Stimulated activated CD4-positive, alpha-beta T cell treated with anti-CD3 and anti-CD28 coated beads, Interleukin-12 subunit alpha, Interleukin-12 subunit beta, amount 100 ng/mL, for 24 hours (primary cell): Measurements from ENCODE around the gene ZNF616.

Experiments used
- DNase-seq, 2 experiments: peaks; one replicate each; pipeline ENCODE4 v3.0.0-alpha.2; 2020; ENCODE audit warnings: low read depth in 2 of 2

Gene ZNF616

GRCh38 chr19:52139252-52140031 is at the start of gene ZNF616:
Gene ZNF616, minus strand, starts transcription at chr19:52139938. Its CDS starts 9,426 bp downstream, at chr19:52130512.
- peak; percentile 95 to 96 for DNase-seq

GRCh38 chr19:52188822-52189734 is 49.3 kb upstream of the ZNF616 start:
- no peak for DNase-seq

GRCh38 chr19:52187407-52187806 is 47.7 kb upstream of the ZNF616 start:
- DNase-seq: no peak

- DNase-seq: no peak
Observed at GRCh38 chr19:52176574-52176973, 36.8 kb upstream of the ZNF616 start.

GRCh38 chr19:52172347-52172746 is 32.6 kb upstream of the ZNF616 start:
- DNase-seq: no peak

- DNase-seq: peak; percentile 71 to 87
Observed at GRCh38 chr19:52171321-52172169, 31.8 kb upstream of the ZNF616 start, which contains the start of gene ZNF836. Gene ZNF836, minus strand, starts transcription at chr19:52171621. Its CDS starts 3,549 bp downstream, at chr19:52168072.

GRCh38 chr19:52170863-52171320 is 31.2 kb upstream of the ZNF616 start:
- DNase-seq: no peak

GRCh38 chr19:52170304-52170703 is 30.6 kb upstream of the ZNF616 start:
- DNase-seq: no peak

GRCh38 chr19:52155596-52156359 is 16.0 kb upstream of the ZNF616 start:
- no peak for DNase-seq

GRCh38 chr19:52148256-52148655 is 8.5 kb upstream of the ZNF616 start:
- DNase-seq: no peak

- no peak for DNase-seq
Observed at GRCh38 chr19:52142001-52142595, 2.4 kb upstream of the ZNF616 start.

- no peak for DNase-seq
Observed at GRCh38 chr19:52141203-52141602, 1.5 kb upstream of the ZNF616 start.

GRCh38 chr19:52140032-52140710 is 433 bp upstream of the ZNF616 start:
- no peak for DNase-seq

GRCh38 chr19:52138983-52139251 is 821 bp downstream of the ZNF616 start:
- no peak for DNase-seq

GRCh38 chr19:52138278-52138982 is 1.3 kb downstream of the ZNF616 start:
- peak; percentile 1 to 16 for DNase-seq

- no peak for DNase-seq
Observed at GRCh38 chr19:52120286-52120685, 19.5 kb downstream of the ZNF616 start.

- DNase-seq: no peak
Observed at GRCh38 chr19:52115526-52116053, 24.1 kb downstream of the ZNF616 start.

GRCh38 chr19:52114691-52115090 is 25.0 kb downstream of the ZNF616 start:
- no peak for DNase-seq

- DNase-seq: no peak
Observed at GRCh38 chr19:52112624-52113023, 27.1 kb downstream of the ZNF616 start.
